OCI-LY3 (cell line): Measurements from ENCODE around the gene PC.

Experiments used
- CTCF ChIP-seq: fragments of 200-600, 300-600 bp; sonication (generic); IDR thresholded peaks from 2 replicates; pipeline ENCODE4 v1.5.1; 2014; ENCODE audit warnings: antibody characterized with exemption, low read length, low read depth
- EZH2phosphoT487 ChIP-seq: fragments of 200-600 bp; shearing (Covaris generic); IDR thresholded peaks from 2 replicates; pipeline ENCODE4 v1.6.1; 2018; ENCODE audit warnings: antibody characterized with exemption, mixed run types, low read depth

- no peak for TF ChIP-seq EZH2phosphoT487
- TF ChIP-seq CTCF, result no peak
Measured at GRCh38 chr11:66915046-66915832, 42.9 kb downstream of the PC start.
